Mesendoderm (in vitro differentiated cells): ENCODE measurements around the gene RASL12.
"Not testable (repeated sequence)": the region's sequence is repeated elsewhere in the genome, so short reads cannot be mapped to it uniquely, and the experiment has no call there.

Experiments used
- DNase-seq: peaks from one replicate; pipeline ENCODE4 v3.0.0; 2013
- H2AK5ac ChIP-seq: 2 replicates; pipeline ENCODE4 v1.6.1; 2013; ENCODE audit warnings: low read length, inconsistent platforms
- H2BK120ac ChIP-seq: 2 replicates; pipeline ENCODE4 v1.6.1; 2013; ENCODE audit warnings: low read depth, mild to moderate bottlenecking, low read length, moderate library complexity, mixed read lengths
- H2BK15ac ChIP-seq: replicated peaks from 2 replicates; pipeline ENCODE4 v1.6.1; 2013; ENCODE audit warnings: low read depth, mild to moderate bottlenecking, moderate library complexity
- H2BK5ac ChIP-seq: 2 replicates; pipeline ENCODE4 v1.6.1; 2013; ENCODE audit warnings: low read length, inconsistent platforms
- H3K18ac ChIP-seq: 2 replicates; pipeline ENCODE4 v1.6.1; 2013; ENCODE audit warnings: mild to moderate bottlenecking, low read length, mixed read lengths
- H3K23ac ChIP-seq: one replicate; pipeline ENCODE4 v1.6.1; 2013; ENCODE audit warnings: low read length
- H3K27ac ChIP-seq: 2 replicates; pipeline ENCODE4 v1.5.1; 2013; ENCODE audit warnings: low read depth, mild to moderate bottlenecking, inconsistent platforms, low read length, moderate library complexity
- H3K27me3 ChIP-seq: 2 replicates; pipeline ENCODE4 v1.6.1; 2013; ENCODE audit warnings: low read length, control low read depth, mild to moderate bottlenecking, inconsistent platforms; ENCODE audit not compliant: insufficient read depth, poor library complexity
- H3K36me3 ChIP-seq: 2 replicates; pipeline ENCODE4 v1.6.1; 2013; ENCODE audit warnings: low read length, inconsistent platforms; ENCODE audit not compliant: control insufficient read depth, insufficient read depth
- H3K4ac ChIP-seq: one replicate; pipeline ENCODE4 v1.6.1; 2013; ENCODE audit warnings: low read depth, mild to moderate bottlenecking, low read length, moderate library complexity
- H3K4me1 ChIP-seq: 2 replicates; pipeline ENCODE4 v1.6.1; 2013; ENCODE audit warnings: low read depth, low read length, inconsistent platforms; ENCODE audit not compliant: control insufficient read depth
- H3K4me2 ChIP-seq: 2 replicates; pipeline ENCODE4 v1.6.1; 2013; ENCODE audit warnings: low read length
- H3K4me3 ChIP-seq: 2 replicates; pipeline ENCODE4 v1.5.1; 2013; ENCODE audit warnings: mild to moderate bottlenecking, low read length
- H3K56ac ChIP-seq: one replicate; pipeline ENCODE4 v1.6.1; 2013; ENCODE audit warnings: low read length
- H3K79me1 ChIP-seq: 2 replicates; pipeline ENCODE4 v1.6.1; 2013; ENCODE audit warnings: low read length, inconsistent platforms
- H3K79me2 ChIP-seq: 2 replicates; pipeline ENCODE4 v1.6.1; 2013; ENCODE audit warnings: mild to moderate bottlenecking, low read length; ENCODE audit not compliant: control insufficient read depth, insufficient read depth
- H3K9ac ChIP-seq: 2 replicates; pipeline ENCODE4 v1.6.1; 2013; ENCODE audit warnings: low read length, inconsistent platforms
- H4K5ac ChIP-seq: one replicate; pipeline ENCODE4 v1.6.1; 2013; ENCODE audit warnings: low read length
- H4K8ac ChIP-seq: one replicate; pipeline ENCODE4 v1.6.1; 2013; ENCODE audit warnings: low read depth, mild to moderate bottlenecking, control low read depth, low read length, moderate library complexity
- WGBS: extraction: QIAGEN DNeasy Blood & Tissue Kit; methylation state at CpG from one replicate; pipeline ENCODE4 v1.1.7; 2013; ENCODE audit warnings: low lambda C conversion rate, missing lambda C conversion rate; ENCODE audit not compliant: insufficient coverage; ENCODE audit errors: extremely low coverage; 5-methylcytosine and 5-hydroxymethylcytosine counted together

The RASL12 gene

DNA sequence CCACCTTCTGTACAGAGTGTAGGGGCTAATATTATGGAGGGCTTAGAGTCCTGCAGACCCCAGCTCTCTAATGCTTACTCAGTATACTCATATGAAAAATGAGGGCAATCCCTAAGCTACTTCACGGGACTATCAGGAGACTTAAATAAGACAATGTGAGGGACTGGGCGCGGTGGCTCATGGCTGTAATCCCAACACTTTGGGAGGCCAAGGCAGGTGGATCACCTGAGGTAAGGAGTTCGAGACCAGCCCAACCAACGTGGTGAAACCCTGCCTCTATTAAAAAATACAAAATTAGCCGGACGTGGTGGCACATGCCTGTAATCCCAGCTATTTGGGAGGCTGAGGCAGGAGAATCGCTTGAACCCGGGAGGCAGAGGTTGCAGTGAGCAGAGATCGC is 32.0 kb upstream of the RASL12 start:
- WGBS: no CpG with 5 or more reads among the region's 10 CpGs
- H3K4me1 ChIP-seq, H4K8ac ChIP-seq, H3K79me1 ChIP-seq, H2BK5ac ChIP-seq, H3K4ac ChIP-seq, H3K23ac ChIP-seq, H3K18ac ChIP-seq, H3K4me3 ChIP-seq, H3K36me3 ChIP-seq, H3K27me3 ChIP-seq, H2BK120ac ChIP-seq, H3K79me2 ChIP-seq, H3K9ac ChIP-seq, H2AK5ac ChIP-seq, H3K56ac ChIP-seq, DNase-seq, H2BK15ac ChIP-seq, H4K5ac ChIP-seq, H3K4me2 ChIP-seq, H3K27ac ChIP-seq: not testable (repeated sequence)

GRCh38 chr15:65099336-65099735 is 31.5 kb upstream of the RASL12 start:
- no peak overlapping the region for H2BK5ac ChIP-seq
- no peaks in the 10 kb centered on the region for H3K79me1 ChIP-seq
- no peak overlapping the region for H2BK15ac ChIP-seq
- no peaks in the 10 kb centered on the region for H3K27me3 ChIP-seq
- no peak overlapping the region for H3K4me3 ChIP-seq
- WGBS: no CpG with 5 or more reads among the region's 5 CpGs
- H3K79me2 ChIP-seq: no peaks in the 10 kb centered on the region
- H3K23ac ChIP-seq: no peak overlapping the region
- H3K4me1 ChIP-seq: no peaks in the 10 kb centered on the region
- no peak overlapping the region for H3K4me2 ChIP-seq
- H2AK5ac ChIP-seq: no peak overlapping the region
- no peaks in the 10 kb centered on the region for H3K36me3 ChIP-seq
- no peak overlapping the region for H3K4ac ChIP-seq
- H3K9ac ChIP-seq: no peak overlapping the region
- no peak overlapping the region for H3K18ac ChIP-seq
- no peak overlapping the region for H4K8ac ChIP-seq
- no peak for DNase-seq
- no peak overlapping the region for H3K56ac ChIP-seq
- H3K27ac ChIP-seq: no peak overlapping the region
- no peak overlapping the region for H4K5ac ChIP-seq
- no peak overlapping the region for H2BK120ac ChIP-seq

- Histone ChIP-seq H3K4me3 (no peak overlapping the region), H3K23ac (no peak overlapping the region), H3K4me2 (no peak overlapping the region), H3K4ac (no peak overlapping the region), H3K27ac (no peak overlapping the region), H4K8ac (no peak overlapping the region), H3K79me2 (no peaks in the 10 kb centered on the region), H3K27me3 (no peaks in the 10 kb centered on the region), H2BK120ac (no peak overlapping the region), H3K18ac (no peak overlapping the region), H2AK5ac (no peak overlapping the region), H2BK5ac (no peak overlapping the region), H4K5ac (no peak overlapping the region), H2BK15ac (no peak overlapping the region), H3K36me3 (no peaks in the 10 kb centered on the region), H3K56ac (no peak overlapping the region), H3K79me1 (no peaks in the 10 kb centered on the region), H3K9ac (no peak overlapping the region), H3K4me1 (no peaks in the 10 kb centered on the region)
- no CpG with 5 or more reads among the region's 7 CpGs for WGBS
- no peak for DNase-seq
Observed at GRCh38 chr15:65097651-65098263, 30.0 kb upstream of the RASL12 start.

DNA sequence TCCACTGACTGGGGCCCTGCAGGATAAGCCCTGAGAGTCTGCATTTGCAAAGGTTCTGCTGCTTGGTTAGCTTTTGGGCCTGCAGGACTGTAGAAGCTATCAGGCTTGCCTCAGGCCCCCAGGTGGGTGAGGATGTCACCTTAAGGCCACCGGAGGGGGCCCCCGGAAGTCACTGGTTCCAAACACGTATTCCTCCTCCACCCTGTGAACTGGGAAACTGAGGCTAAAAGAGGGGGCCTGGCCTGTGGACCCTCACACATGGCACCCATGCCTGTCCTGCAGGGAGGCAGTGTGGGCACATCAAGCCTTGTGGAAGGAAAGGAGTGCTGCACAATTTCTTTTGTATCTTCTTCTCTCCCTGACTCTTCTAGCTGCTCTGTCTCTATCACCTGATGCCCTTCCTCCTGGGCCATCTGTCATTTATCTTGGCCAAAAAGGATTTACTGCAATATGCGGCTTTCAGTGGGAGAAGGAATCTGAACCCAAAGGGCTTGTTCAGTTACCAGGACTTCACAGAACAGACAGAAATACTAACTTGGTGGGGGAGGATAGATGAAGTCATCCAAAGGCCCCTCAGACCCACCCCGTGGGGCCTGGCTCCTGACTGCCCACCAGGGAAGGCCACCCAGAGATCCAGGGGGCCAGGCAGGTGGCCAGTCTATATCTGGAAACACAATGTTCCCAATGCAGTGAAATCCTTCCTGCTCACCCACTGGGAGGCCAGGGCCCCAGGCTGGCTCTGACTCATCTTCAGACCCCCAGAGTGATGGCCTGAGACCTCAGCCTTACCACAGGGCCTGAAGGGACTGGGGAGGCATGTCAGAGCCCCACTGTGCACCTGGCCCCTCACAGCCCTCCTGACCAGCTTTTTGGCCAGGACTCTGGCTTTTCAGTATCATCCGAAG is 28.9 kb upstream of the RASL12 start:
- Histone ChIP-seq H2BK120ac (no peak overlapping the region), H3K79me1 (no peaks in the 10 kb centered on the region), H3K4me1 (no peaks in the 10 kb centered on the region), H3K56ac (no peak overlapping the region), H2AK5ac (no peak overlapping the region), H3K79me2 (no peaks in the 10 kb centered on the region), H3K4ac (no peak overlapping the region), H4K5ac (no peak overlapping the region), H4K8ac (no peak overlapping the region), H2BK5ac (no peak overlapping the region), H3K27me3 (no peaks in the 10 kb centered on the region), H3K9ac (no peak overlapping the region), H3K27ac (no peak overlapping the region), H3K36me3 (no peaks in the 10 kb centered on the region), H3K4me2 (no peak overlapping the region), H2BK15ac (no peak overlapping the region), H3K23ac (no peak overlapping the region), H3K4me3 (no peak overlapping the region), H3K18ac (no peak overlapping the region)
- DNase-seq: no peak
- no CpG with 5 or more reads among the region's 6 CpGs for WGBS

GRCh38 chr15:65095747-65096104 is 27.9 kb upstream of the RASL12 start:
- WGBS: no CpG with 5 or more reads among the region's 6 CpGs
- H3K4me3 ChIP-seq: no peak overlapping the region
- H4K5ac ChIP-seq: no peak overlapping the region
- no peak overlapping the region for H3K4me2 ChIP-seq
- H3K18ac ChIP-seq: no peak overlapping the region
- H3K56ac ChIP-seq: no peak overlapping the region
- H3K4ac ChIP-seq: no peak overlapping the region
- H3K9ac ChIP-seq: no peak overlapping the region
- no peak overlapping the region for H3K23ac ChIP-seq
- no peaks in the 10 kb centered on the region for H3K27me3 ChIP-seq
- no peaks in the 10 kb centered on the region for H3K79me2 ChIP-seq
- no peak overlapping the region for H2BK120ac ChIP-seq
- no peak overlapping the region for H2BK5ac ChIP-seq
- H3K79me1 ChIP-seq: no peaks in the 10 kb centered on the region
- H2BK15ac ChIP-seq: no peak overlapping the region
- H4K8ac ChIP-seq: no peak overlapping the region
- no peak overlapping the region for H2AK5ac ChIP-seq
- no peaks in the 10 kb centered on the region for H3K36me3 ChIP-seq
- DNase-seq: no peak
- H3K27ac ChIP-seq: no peak overlapping the region
- no peaks in the 10 kb centered on the region for H3K4me1 ChIP-seq
